K562 (cell line): ENCODE results near the gene TENM4. TPM values are rescaled to one million over a fixed set of nuclear protein-coding genes. Genes with fewer than 3 reads are reported as not detected.

ENCODE experiments used
- ATAC-seq: fragments of 200-7000 bp; cut with Tn5 transposase; 3 replicates; pipeline ENCODE4 v1.9.1; 2020; ENCODE audit warnings: moderate library complexity
- BruUV-seq: library from RNA; stranded (reverse); fragments of 400-500 nt; replicated peaks from 2 replicates; lab custom pipeline; 2021; lab: Mats Ljungman, UMichigan
- CTCF ChIA-PET: fragments of 300-600 bp; formaldehyde crosslinking; extraction: SDS; loops from one replicate; lab custom pipeline; 2021; ENCODE audit warnings: low intra/inter-chr PET ratio; lab: Yijun Ruan, JAX
- POLR2A ChIA-PET: fragments of 300-600, 350-650 bp; sonication (Branson Sonifier 250); formaldehyde crosslinking; extraction: SDS; loops from one replicate; lab custom pipeline; 2021; ENCODE audit warnings: antibody characterized with exemption, inconsistent platforms; lab: Yijun Ruan, JAX
- DNase-seq, 4 experiments: peaks; one replicate each; pipeline versions ENCODE4 v3.0.0 to v3.0.0-alpha.2; 2011 to 2018; ENCODE audit warnings: low spot score in 3 of 4, mixed read lengths in 3 of 4; ENCODE audit errors: extremely low read depth in 1 of 4
- FAIRE-seq: peaks from 2 replicates; lab custom pipeline; 2011; peaks lifted over from hg19 to GRCh38; lab: Jason Lieb, UNC
- H2AFZ ChIP-seq: 2 replicates; pipeline ENCODE4 v1.6.0; 2011; ENCODE audit warnings: low read depth, low read length, control low read depth, inconsistent platforms
- H3K27ac ChIP-seq: fragments of 200-600 bp; 3 replicates; pipeline ENCODE4 v1.8.0; 2011; ENCODE audit warnings: low read depth, mild to moderate bottlenecking, control low read depth, inconsistent platforms, low read length, moderate library complexity, mixed read lengths; ENCODE audit errors: extremely low read depth
- H3K27me3 ChIP-seq, 2 experiments: fragments of 300-600 bp in 1 of 2; 2 replicates in 1 of 2; 3 replicates in 1 of 2; pipeline versions ENCODE4 v1.6.0 to v1.8.0; 2011; ENCODE audit warnings: inconsistent platforms in 2 of 2, low read length in 2 of 2, mild to moderate bottlenecking in 1 of 2, mixed read lengths in 1 of 2, moderate library complexity in 1 of 2; ENCODE audit not compliant: control insufficient read depth in 2 of 2, insufficient read depth in 2 of 2
- H3K36me3 ChIP-seq: fragments of 300-600 bp; 3 replicates; pipeline ENCODE4 v1.8.0; 2011; ENCODE audit warnings: mild to moderate bottlenecking, low read length, inconsistent platforms; ENCODE audit not compliant: control insufficient read depth, insufficient read depth
- H3K4me1 ChIP-seq, 2 experiments: fragments of 200-600 bp in 1 of 2; replicated peaks in 1 of 2; 2 replicates in 1 of 2; 3 replicates in 1 of 2; pipeline versions ENCODE4 v1.5.1 to v1.8.0; 2011; ENCODE audit warnings: inconsistent platforms in 2 of 2, low read length in 2 of 2, mild to moderate bottlenecking in 1 of 2, mixed read lengths in 1 of 2, moderate library complexity in 1 of 2; ENCODE audit not compliant: control insufficient read depth in 2 of 2, insufficient read depth in 2 of 2
- H3K4me2 ChIP-seq: 2 replicates; pipeline ENCODE4 v1.6.1; 2011; ENCODE audit warnings: low read length, control low read depth, inconsistent platforms, mixed read lengths; ENCODE audit not compliant: insufficient read depth
- H3K4me3 ChIP-seq: fragments of 200-600 bp; sonication (generic), shearing (Covaris generic); 2 replicates; pipeline ENCODE4 v1.5.1; 2016; ENCODE audit warnings: control low read depth, inconsistent platforms
- H3K79me2 ChIP-seq: fragments of 200-600 bp; 3 replicates; pipeline ENCODE4 v1.8.0; 2011; ENCODE audit warnings: low read length, inconsistent platforms; ENCODE audit not compliant: control insufficient read depth, insufficient read depth
- H3K9ac ChIP-seq, 2 experiments: 2 replicates each; pipeline versions ENCODE4 v1.6.0 to v1.6.1; 2011; ENCODE audit warnings: low read depth in 2 of 2, low read length in 2 of 2, control low read depth in 1 of 2, inconsistent platforms in 1 of 2, mild to moderate bottlenecking in 1 of 2, mixed read lengths in 1 of 2; ENCODE audit not compliant: insufficient read depth in 1 of 2
- H3K9me1 ChIP-seq: one replicate; pipeline ENCODE4 v1.6.0; 2011; ENCODE audit warnings: inconsistent platforms, mild to moderate bottlenecking, low read length, moderate library complexity; ENCODE audit not compliant: control insufficient read depth, insufficient read depth
- H3K9me3 ChIP-seq: replicated peaks from 2 replicates; pipeline ENCODE4 v1.5.1; 2011; ENCODE audit warnings: low read depth, low read length, inconsistent platforms; ENCODE audit not compliant: control insufficient read depth, insufficient read depth
- H4K20me1 ChIP-seq: replicated peaks from 2 replicates; pipeline ENCODE4 v1.6.1; 2011; ENCODE audit warnings: low read length, inconsistent platforms, mixed read lengths; ENCODE audit not compliant: control insufficient read depth, insufficient read depth
- DPF2 ChIP-seq: fragments of 450-650 bp; IDR thresholded peaks from 2 replicates; pipeline ENCODE4 v1.6.1; 2016
- EP400 ChIP-seq: fragments of 450-650 bp; IDR thresholded peaks from 2 replicates; pipeline ENCODE4 v1.6.1; 2017; ENCODE audit warnings: antibody characterized with exemption, mild to moderate bottlenecking, moderate library complexity
- KAT8 ChIP-seq: fragments of 450-650 bp; IDR thresholded peaks from 2 replicates; pipeline ENCODE4 v1.6.1; 2016; ENCODE audit warnings: low read depth, mild to moderate bottlenecking
- NCOA6 ChIP-seq: fragments of 450-650 bp; IDR thresholded peaks from 2 replicates; pipeline ENCODE4 v1.6.1; 2017; ENCODE audit warnings: mild to moderate bottlenecking
- NCOR1 ChIP-seq: fragments of 450-650 bp; IDR thresholded peaks from 2 replicates; pipeline ENCODE4 v1.6.1; 2016; ENCODE audit warnings: mild to moderate bottlenecking, moderate library complexity
- NEUROD1 ChIP-seq: fragments of 150-350 bp; IDR thresholded peaks from 2 replicates; pipeline ENCODE4 v1.6.1; 2014; ENCODE audit warnings: borderline replicate concordance, low read length, low read depth; ENCODE audit not compliant: partially characterized antibody
- PHB2 ChIP-seq: fragments of 450-650 bp; IDR thresholded peaks from 2 replicates; pipeline ENCODE4 v1.6.1; 2017; ENCODE audit warnings: low read depth
- TFAP4 ChIP-seq: sonication (generic); formaldehyde crosslinking; IDR thresholded peaks from 2 replicates; pipeline ENCODE4 v1.8.0; 2022; ENCODE audit warnings: missing genetic modification reagents, mild to moderate bottlenecking, moderate library complexity, borderline replicate concordance
- U2AF1 ChIP-seq: fragments of 200-400 bp; formaldehyde crosslinking; optimal IDR thresholded peaks from 2 replicates; pipeline ENCODE3; 2017; ENCODE audit warnings: mild to moderate bottlenecking, low read depth, low read length, moderate library complexity
- ZBTB17 ChIP-seq: fragments of 450-650 bp; formaldehyde crosslinking; IDR thresholded peaks from 2 replicates; pipeline ENCODE4 v1.4.0; 2020; ENCODE audit warnings: mild to moderate bottlenecking
- ZFP1 ChIP-seq: fragments of 450-650 bp; formaldehyde crosslinking; IDR thresholded peaks from 2 replicates; pipeline ENCODE4 v1.4.0; 2020; ENCODE audit warnings: mild to moderate bottlenecking, mixed read lengths
- ZKSCAN1 ChIP-seq: fragments of 150-350 bp; IDR thresholded peaks from 2 replicates; pipeline ENCODE4 v1.6.1; 2016; ENCODE audit warnings: low read depth, low read length
- ZNF212 ChIP-seq: fragments of 450-650 bp; formaldehyde crosslinking; IDR thresholded peaks from 2 replicates; pipeline ENCODE4 v1.4.0; 2020; ENCODE audit warnings: mild to moderate bottlenecking
- ZNF347 ChIP-seq: fragments of 450-650 bp; formaldehyde crosslinking; IDR thresholded peaks from 2 replicates; pipeline ENCODE4 v1.4.0; 2020; ENCODE audit warnings: low read depth, mild to moderate bottlenecking, moderate library complexity
- WGBS: fragments of 100-300 bp; shearing (Covaris generic); methylation state at CpG from one replicate; pipeline ENCODE4 v1.1.6; 2016; ENCODE audit warnings: low coverage, mixed read lengths; ENCODE audit not compliant: insufficient coverage; ENCODE audit errors: missing lambda C conversion rate; 5-methylcytosine and 5-hydroxymethylcytosine counted together
- in situ Hi-C: fragments of 300-500 bp; cut with MboI; formaldehyde crosslinking; loops from 4 replicates; pipeline ENCODE4 v1.15.0; 2018; ENCODE audit warnings: inconsistent platforms, mixed read lengths
- intact Hi-C: fragments of 100-400 bp; cut with micrococcal nuclease; formaldehyde crosslinking; loops from 2 replicates; pipeline ENCODE4 v1.14.2; 2022
- polyA plus RNA-seq, 8 experiments: library from polyadenylated mRNA; depleted of rRNA in 4 of 8; stranded (reverse) in 5 of 8; unstranded in 3 of 8; fragments of >200 nt; fragmentation: Nextera tagmentation in 2 of 8; fragmentation: Illumina TruSeq in 1 of 8; extraction: Ambion mirVana in 2 of 8; extraction: Trizol in 1 of 8; gene quantifications; 2 replicates each; pipeline versions ENCODE4 v1.2.1 to v1.2.3, GENCODE V29; 2011 to 2014; ENCODE audit warnings: inconsistent platforms in 1 of 8, missing spikeins in 1 of 8
- total RNA-seq, 7 experiments: library from RNA; depleted of rRNA in 6 of 7; stranded (reverse); fragments of >200 nt in 6 of 7; fragmentation: Illumina TruSeq in 2 of 7; extraction: Trizol in 2 of 7; gene quantifications; 2 replicates each; pipeline versions ENCODE4 v1.2.1 to v1.2.3, GENCODE V29; 2011 to 2021; ENCODE audit warnings: low replicate concordance in 1 of 7

The TENM4 gene
- total and polyA plus RNA-seq, 9 of the 15 experiments (the other 6 are each of a cell fraction or from before 2014, with no cell fraction given) = 0.16 TPM; not detected in 8

GRCh38 chr11:79184285-79184684, 256.5 kb downstream of the TENM4 start:
- ATAC-seq = no peak
- Histone ChIP-seq H3K9ac (no peak overlapping the region), H2AFZ (no peak overlapping the region), H4K20me1 (no peaks in the 10 kb centered on the region), H3K79me2 (no peaks in the 10 kb centered on the region), H3K9me3 (no peaks in the 10 kb centered on the region), H3K4me2 (no peak overlapping the region), H3K27ac (no peak overlapping the region), H3K36me3 (no peaks in the 10 kb centered on the region), H3K9me1 (no peaks in the 10 kb centered on the region), H3K4me1 (no peaks in the 10 kb centered on the region), H3K27me3 (no peaks in the 10 kb centered on the region), H3K4me3 (no peak overlapping the region)
- CTCF ChIA-PET = no interaction called here
- intact Hi-C loops (no loop called here), in situ Hi-C loops (no loop called here)
- POLR2A ChIA-PET = no interaction called here
- FAIRE-seq = no peak
- no peak for DNase-seq
- WGBS = 0% methylated on average over 4 of the region's 4 CpGs
- TF ChIP-seq NCOR1 = no peak
- BruUV-seq = no TSS peak

GRCh38 chr11:79182794-79183193, 258.0 kb downstream of the TENM4 start:
- ChIA-PET CTCF (no interaction called here), POLR2A (no interaction called here)
- in situ Hi-C loops = no loop called here

More at GRCh38 chr11:79182794-79183193, 258.0 kb downstream of the TENM4 start:
- H3K36me3 ChIP-seq = no peaks in the 10 kb centered on the region
- no peak for ATAC-seq
- TF ChIP-seq KAT8 = no peak
- no peak for TF ChIP-seq DPF2
- TF ChIP-seq ZKSCAN1 = no peak
- no peak for TF ChIP-seq NCOA6
- TF ChIP-seq ZNF212 (CRISPR knock-in tag) = no peak
- no peak for TF ChIP-seq U2AF1
- TF ChIP-seq EP400 = no peak
- no peak for TF ChIP-seq ZFP1 (CRISPR knock-in tag)
- TF ChIP-seq ZNF347 (CRISPR knock-in tag) = no peak
- TF ChIP-seq ZBTB17 (CRISPR knock-in tag) = no peak
- no peak for TF ChIP-seq NEUROD1
- TF ChIP-seq TFAP4 = no peak
- no peak for TF ChIP-seq PHB2
- TF ChIP-seq, all 486 proteins: peak for 0
- no peak overlapping the region for H3K27ac ChIP-seq
- intact Hi-C loops = no loop called here
- no peak overlapping the region for H3K4me3 ChIP-seq
- no peaks in the 10 kb centered on the region for H3K9me3 ChIP-seq
- BruUV-seq = no TSS peak
- no peaks in the 10 kb centered on the region for H3K9me1 ChIP-seq
- WGBS = 0% methylated on average over 1 of the region's 1 CpG
- no peaks in the 10 kb centered on the region for H3K4me1 ChIP-seq
- H3K4me2 ChIP-seq = no peak overlapping the region
- H3K79me2 ChIP-seq = no peaks in the 10 kb centered on the region
- H3K27me3 ChIP-seq = no peaks in the 10 kb centered on the region
- H4K20me1 ChIP-seq = no peaks in the 10 kb centered on the region
- no peak for FAIRE-seq
- DNase-seq = no peak
- H3K9ac ChIP-seq = no peak overlapping the region
- no peak overlapping the region for H2AFZ ChIP-seq
